Hematopoietic multipotent progenitor cell treated with erythropoietin and hydrocortisone succinate and interleukin-3 and kit ligand, for 15 days (in vitro differentiated cells): Measurements from ENCODE around the gene TRIP12.
A peak's percentile ranks its signal among the peaks of the same experiment; 100 is the strongest.
"Not testable (repeated sequence)": the region's sequence is repeated elsewhere in the genome, so short reads cannot be mapped to it uniquely, and the experiment has no call there.

Source experiments
- DNase-seq: peaks from one replicate; pipeline ENCODE4 v3.0.0-alpha.2; 2015; ENCODE audit warnings: low spot score

The TRIP12 gene

GRCh38 chr2:229920011-229920641, 1.7 kb downstream of the TRIP12 start:
- DNase-seq = peak; percentile 26

GRCh38 chr2:229917793-229918192, 4.0 kb downstream of the TRIP12 start:
- DNase-seq = no peak

- DNase-seq = no peak
These were observed 7.6 kb downstream of the TRIP12 start for GRCh38 chr2:229914171-229914570.

GRCh38 chr2:229910832-229911412, 10.9 kb downstream of the TRIP12 start:
- DNase-seq = peak; percentile 47

GRCh38 chr2:229910147-229910831, 11.5 kb downstream of the TRIP12 start:
- no peak for DNase-seq

- DNase-seq = peak; percentile 21
These were observed 12.7 kb downstream of the TRIP12 start for GRCh38 chr2:229909090-229909489.

- DNase-seq = no peak
These were observed 16.2 kb downstream of the TRIP12 start for GRCh38 chr2:229905601-229906000.

- DNase-seq = no peak
These were observed 18.8 kb downstream of the TRIP12 start for GRCh38 chr2:229903037-229903436.

GRCh38 chr2:229901819-229902218, 20.0 kb downstream of the TRIP12 start:
- no peak for DNase-seq

- DNase-seq = not testable (repeated sequence)
These were observed 21.3 kb downstream of the TRIP12 start for GRCh38 chr2:229900514-229900913.

GRCh38 chr2:229900012-229900411, 21.8 kb downstream of the TRIP12 start:
- DNase-seq = no peak

- no peak for DNase-seq
These were observed 22.2 kb downstream of the TRIP12 start for GRCh38 chr2:229899604-229900003.

- DNase-seq = no peak
These were observed 25.0 kb downstream of the TRIP12 start for GRCh38 chr2:229896857-229897256.

GRCh38 chr2:229889023-229889422, 32.8 kb downstream of the TRIP12 start:
- DNase-seq = no peak

- DNase-seq = no peak
These were observed 33.8 kb downstream of the TRIP12 start for GRCh38 chr2:229888031-229888430.

- DNase-seq = no peak
These were observed 34.4 kb downstream of the TRIP12 start for GRCh38 chr2:229887441-229887840.

- no peak for DNase-seq
These were observed 36.8 kb downstream of the TRIP12 start for GRCh38 chr2:229884775-229885699.

- DNase-seq = no peak
These were observed 39.2 kb downstream of the TRIP12 start for GRCh38 chr2:229882583-229882982.

GRCh38 chr2:229880892-229881586, 40.8 kb downstream of the TRIP12 start:
- DNase-seq = no peak

- DNase-seq = no peak
These were observed 42.4 kb downstream of the TRIP12 start for GRCh38 chr2:229879191-229879950.

GRCh38 chr2:229875549-229875948, 46.3 kb downstream of the TRIP12 start:
- DNase-seq = no peak
